ENCODE results near the gene TMC7. TPM values are rescaled to one million over a fixed set of nuclear protein-coding genes. Genes with fewer than 3 reads are reported as not detected.

TMC7 gene
- polyA plus RNA-seq, 4 donors, result 1.4 to 7.5 (median 2.1) TPM

Other genes with a start within 250 kb of the TMC7 start
- gene RPS15A, start 193.6 kb upstream of the TMC7 start, polyA plus RNA-seq, result 1,000 to 10,000 TPM; 2,630 to 4,880 (median 3,438) TPM
- 100 to 1,000 TPM in 2 of 4 donors, 10 to 100 TPM in 2; 45.7 to 230 (median 135) TPM for gene ARL6IP1, start 182.4 kb upstream of the TMC7 start, polyA plus RNA-seq
- 10 to 100 TPM in 3 of 4 donors, 1 to 10 TPM in 1; 9.2 to 43.4 (median 12.1) TPM for gene SMG1, start 57.5 kb upstream of the TMC7 start, polyA plus RNA-seq
- 10 to 100 TPM; 10.5 to 22.8 (median 19.3) TPM for gene COQ7, start 83.7 kb downstream of the TMC7 start, polyA plus RNA-seq
- 1 to 10 TPM; 3.6 to 7.2 (median 6.1) TPM for gene ITPRIPL2, start 130.0 kb downstream of the TMC7 start, polyA plus RNA-seq
- gene SYT17, start 184.3 kb downstream of the TMC7 start, polyA plus RNA-seq, result 1 to 10 TPM; 1.8 to 7.1 (median 3.3) TPM

Data from small intestine (tissue), 4 donors.